Measurements from ENCODE around the gene CHST8.

Gene CHST8

GRCh38 chr19:33618884-33619283 is 2.9 kb upstream of the CHST8 start:
- TF ChIP-seq CTCF (IDR thresholded peaks at IDR 0.05; ENCODE audit: low read depth, low read length, poor library complexity, severe bottlenecking) (no peak), EZH2phosphoT487 (IDR thresholded peaks at IDR 0.05; ENCODE audit: borderline replicate concordance, low read length) (no peak)
- Histone ChIP-seq H4K20me1 (ENCODE audit: control insufficient read depth, insufficient read depth, low read depth, low read length) (no peaks in the 10 kb centered on the region), H3K9me3 (ENCODE audit: control insufficient read depth, insufficient read depth, low read length) (no peaks in the 10 kb centered on the region), H3K4me3 (ENCODE audit: low read length) (no peak overlapping the region), H3K4me2 (ENCODE audit: low read length) (no peak overlapping the region), H3F3A (ENCODE audit: control insufficient read depth, insufficient read depth) (no peaks in the 10 kb centered on the region), H3K4me1 (ENCODE audit: control insufficient read depth, low read length) (no peaks in the 10 kb centered on the region), H3K36me3 (ENCODE audit: control insufficient read depth, low read length) (no peaks in the 10 kb centered on the region), H3K27me3 (ENCODE audit: control insufficient read depth, low read length) (no peaks in the 10 kb centered on the region), H3K9me2 (replicated peaks; ENCODE audit: control insufficient read depth, low read length) (no peaks in the 10 kb centered on the region), H3K27ac (ENCODE audit: low read depth, low read length) (no peak overlapping the region), H3K79me2 (ENCODE audit: control insufficient read depth, low read length) (no peaks in the 10 kb centered on the region)

- Histone ChIP-seq H3K4me1 (ENCODE audit: control insufficient read depth, low read length) (no peaks in the 10 kb centered on the region), H3K4me2 (ENCODE audit: low read length) (no peak overlapping the region), H3F3A (ENCODE audit: control insufficient read depth, insufficient read depth) (no peaks in the 10 kb centered on the region), H3K9me2 (replicated peaks; ENCODE audit: control insufficient read depth, low read length) (no peaks in the 10 kb centered on the region), H3K27me3 (ENCODE audit: control insufficient read depth, low read length) (no peaks in the 10 kb centered on the region), H3K9me3 (ENCODE audit: control insufficient read depth, insufficient read depth, low read length) (no peaks in the 10 kb centered on the region), H4K20me1 (ENCODE audit: control insufficient read depth, insufficient read depth, low read depth, low read length) (no peaks in the 10 kb centered on the region), H3K79me2 (ENCODE audit: control insufficient read depth, low read length) (no peaks in the 10 kb centered on the region), H3K36me3 (ENCODE audit: control insufficient read depth, low read length) (no peaks in the 10 kb centered on the region), H3K27ac (ENCODE audit: low read depth, low read length) (no peak overlapping the region), H3K4me3 (ENCODE audit: low read length) (no peak overlapping the region)
- TF ChIP-seq CTCF (IDR thresholded peaks at IDR 0.05; ENCODE audit: low read depth, low read length, poor library complexity, severe bottlenecking) (no peak), EZH2phosphoT487 (IDR thresholded peaks at IDR 0.05; ENCODE audit: borderline replicate concordance, low read length) (no peak)
Observed at GRCh38 chr19:33620611-33621010, 1.1 kb upstream of the CHST8 start.

GRCh38 chr19:33621065-33621785 is 528 bp upstream of the CHST8 start:
- H3K4me1 ChIP-seq (ENCODE audit: control insufficient read depth, low read length) = no peaks in the 10 kb centered on the region
- TF ChIP-seq EZH2phosphoT487 (IDR thresholded peaks at IDR 0.05; ENCODE audit: borderline replicate concordance, low read length) (no peak), CTCF (IDR thresholded peaks at IDR 0.05; ENCODE audit: low read depth, low read length, poor library complexity, severe bottlenecking) (no peak)
- no peak overlapping the region for H3K4me3 ChIP-seq (ENCODE audit: low read length)
- H3K9me3 ChIP-seq (ENCODE audit: control insufficient read depth, insufficient read depth, low read length) = no peaks in the 10 kb centered on the region
- H3K9me2 ChIP-seq (replicated peaks; ENCODE audit: control insufficient read depth, low read length) = no peaks in the 10 kb centered on the region
- no peaks in the 10 kb centered on the region for H3F3A ChIP-seq (ENCODE audit: control insufficient read depth, insufficient read depth)
- no peaks in the 10 kb centered on the region for H3K36me3 ChIP-seq (ENCODE audit: control insufficient read depth, low read length)
- H4K20me1 ChIP-seq (ENCODE audit: control insufficient read depth, insufficient read depth, low read depth, low read length) = no peaks in the 10 kb centered on the region
- H3K27ac ChIP-seq (ENCODE audit: low read depth, low read length) = no peak overlapping the region
- no peaks in the 10 kb centered on the region for H3K27me3 ChIP-seq (ENCODE audit: control insufficient read depth, low read length)
- H3K79me2 ChIP-seq (ENCODE audit: control insufficient read depth, low read length) = no peaks in the 10 kb centered on the region
- no peak overlapping the region for H3K4me2 ChIP-seq (ENCODE audit: low read length)

Data from DOHH2 (cell line).